H1 (cell line): ENCODE data around the gene DENND1A. TPM values are rescaled to one million over a fixed set of nuclear protein-coding genes. Genes with fewer than 3 reads are reported as not detected.

ENCODE experiments used
- CTCF ChIA-PET: fragments of 300-600 bp; sonication (Branson Sonifier 250); formaldehyde crosslinking; loops from one replicate; lab custom pipeline; 2021; ENCODE audit not compliant: partially characterized antibody; lab: Charles Lee
- POLR2A ChIA-PET: fragments of 300-600 bp; sonication (Branson Sonifier 250); formaldehyde crosslinking; loops from one replicate; lab custom pipeline; 2021; ENCODE audit warnings: inconsistent platforms; ENCODE audit not compliant: partially characterized antibody; lab: Charles Lee
- DNase-seq, 2 experiments: peaks; one replicate each; pipeline versions ENCODE4 v3.0.0 to v3.0.0-alpha.2; 2010 to 2022; ENCODE audit warnings: low spot score in 2 of 2, low read depth in 1 of 2, mixed read lengths in 1 of 2
- FAIRE-seq: peaks from 2 replicates; lab custom pipeline; 2011; peaks lifted over from hg19 to GRCh38; lab: Jason Lieb, UNC
- H2AFZ ChIP-seq: 2 replicates; pipeline ENCODE4 v1.8.1; 2012; ENCODE audit warnings: low read length, inconsistent platforms
- H2AK5ac ChIP-seq: 2 replicates; pipeline ENCODE4 v1.6.1; 2013; ENCODE audit warnings: low read depth, low read length
- H2BK120ac ChIP-seq: replicated peaks from 2 replicates; pipeline ENCODE3; 2013; ENCODE audit warnings: low read depth, low read length, inconsistent platforms
- H2BK12ac ChIP-seq: 2 replicates; pipeline ENCODE4 v1.6.1; 2013; ENCODE audit warnings: low read depth, low read length
- H2BK15ac ChIP-seq: 2 replicates; pipeline ENCODE4 v1.6.1; 2013; ENCODE audit warnings: low read length
- H2BK20ac ChIP-seq: 2 replicates; pipeline ENCODE4 v1.6.1; 2013; ENCODE audit warnings: low read length
- H2BK5ac ChIP-seq: 2 replicates; pipeline ENCODE4 v1.6.1; 2013; ENCODE audit warnings: low read depth, low read length
- H3K14ac ChIP-seq: 2 replicates; pipeline ENCODE4 v1.6.1; 2013; ENCODE audit warnings: inconsistent platforms; ENCODE audit not compliant: insufficient read length
- H3K18ac ChIP-seq: 2 replicates; pipeline ENCODE4 v1.6.1; 2013; ENCODE audit warnings: low read length; ENCODE audit errors: extremely low read depth
- H3K23ac ChIP-seq: 2 replicates; pipeline ENCODE4 v1.6.1; 2013; ENCODE audit warnings: inconsistent platforms; ENCODE audit not compliant: insufficient read length
- H3K23me2 ChIP-seq: 2 replicates; pipeline ENCODE4 v1.6.1; 2013; ENCODE audit warnings: low read depth, low read length
- H3K27ac ChIP-seq: 2 replicates; pipeline ENCODE4 v1.6.1; 2011; ENCODE audit warnings: low read depth, low read length, inconsistent platforms
- H3K27me3 ChIP-seq, 4 experiments: replicated peaks in 1 of 4; 1 replicate in 1 of 4; 2 replicates in 3 of 4; pipeline versions ENCODE4 v1.6.1 to v1.8.1; 2011 to 2013; ENCODE audit warnings: low read length in 3 of 4, mild to moderate bottlenecking in 3 of 4, inconsistent platforms in 2 of 4, mixed read lengths in 2 of 4, moderate library complexity in 1 of 4; ENCODE audit not compliant: control insufficient read depth in 3 of 4, insufficient read depth in 3 of 4; ENCODE audit errors: extremely low read depth in 1 of 4
- H3K36me3 ChIP-seq, 4 experiments: 2 replicates each; pipeline versions ENCODE4 v1.6.1 to v1.8.1; 2011 to 2013; ENCODE audit warnings: mild to moderate bottlenecking in 4 of 4, low read length in 3 of 4, moderate library complexity in 2 of 4, control low read depth in 1 of 4, inconsistent platforms in 1 of 4; ENCODE audit not compliant: insufficient read depth in 4 of 4, control insufficient read depth in 2 of 4
- H3K4ac ChIP-seq: replicated peaks from 2 replicates; pipeline ENCODE3; 2013; ENCODE audit warnings: low read length, low read depth, mixed read lengths, inconsistent platforms; ENCODE audit not compliant: insufficient read length
- H3K4me1 ChIP-seq, 4 experiments: replicated peaks in 1 of 4; 1 replicate in 1 of 4; 2 replicates in 3 of 4; pipeline versions ENCODE4 v1.6.1 to v1.8.1; 2011 to 2013; ENCODE audit warnings: low read length in 3 of 4, inconsistent platforms in 2 of 4, mixed read lengths in 1 of 4; ENCODE audit not compliant: insufficient read depth in 4 of 4, control insufficient read depth in 3 of 4
- H3K4me2 ChIP-seq, 2 experiments: 2 replicates each; pipeline versions ENCODE4 v1.6.1 to v1.8.1; 2011 to 2013; ENCODE audit warnings: low read depth in 2 of 2, low read length in 2 of 2, control low read depth in 1 of 2, inconsistent platforms in 1 of 2, mild to moderate bottlenecking in 1 of 2; ENCODE audit not compliant: insufficient read depth in 1 of 2
- H3K4me3 ChIP-seq, 4 experiments: fragments of 200-600, 300-600 bp in 1 of 4; sonication (generic), shearing (Covaris generic), sonication (Bioruptor Twin) in 1 of 4; 2 replicates each; pipeline versions ENCODE4 v1.5.1 to v1.8.1; 2011 to 2016; ENCODE audit warnings: low read length in 4 of 4, low read depth in 3 of 4, control low read depth in 2 of 4, inconsistent platforms in 2 of 4, mild to moderate bottlenecking in 2 of 4, mixed read lengths in 1 of 4, moderate library complexity in 1 of 4; ENCODE audit not compliant: insufficient read depth in 2 of 4; ENCODE audit errors: extremely low read depth in 1 of 4
- H3K56ac ChIP-seq: replicated peaks from 2 replicates; pipeline ENCODE3; 2013; ENCODE audit warnings: low read depth, mild to moderate bottlenecking, mixed read lengths, low read length, inconsistent platforms; ENCODE audit not compliant: insufficient read length
- H3K79me1 ChIP-seq: 2 replicates; pipeline ENCODE4 v1.6.1; 2013; ENCODE audit warnings: low read depth, low read length, control low read depth
- H3K79me2 ChIP-seq, 2 experiments: 2 replicates each; pipeline versions ENCODE4 v1.6.1 to v1.8.1; 2012 to 2013; ENCODE audit warnings: low read length in 2 of 2, mild to moderate bottlenecking in 2 of 2, inconsistent platforms in 1 of 2; ENCODE audit not compliant: insufficient read depth in 2 of 2, control insufficient read depth in 1 of 2
- H3K9ac ChIP-seq, 4 experiments: replicated peaks in 1 of 4; 1 replicate in 1 of 4; 2 replicates in 3 of 4; pipeline versions ENCODE4 v1.6.1 to v1.8.1; 2011 to 2013; ENCODE audit warnings: low read depth in 3 of 4, low read length in 3 of 4, control low read depth in 2 of 4, mild to moderate bottlenecking in 2 of 4, moderate library complexity in 2 of 4, inconsistent platforms in 1 of 4; ENCODE audit errors: extremely low read depth in 1 of 4
- H3K9me3 ChIP-seq, 2 experiments: 2 replicates each; pipeline versions ENCODE4 v1.6.1 to v1.8.1; 2012 to 2013; ENCODE audit warnings: mild to moderate bottlenecking in 2 of 2, moderate library complexity in 2 of 2, control low read depth in 1 of 2, inconsistent platforms in 1 of 2, low read depth in 1 of 2, low read length in 1 of 2, mixed read lengths in 1 of 2; ENCODE audit not compliant: insufficient read depth in 2 of 2
- H4K20me1 ChIP-seq, 2 experiments: replicated peaks in 1 of 2; 2 replicates each; pipeline versions ENCODE3 to v1.8.1; 2011 to 2013; ENCODE audit warnings: inconsistent platforms in 2 of 2, low read length in 2 of 2, mild to moderate bottlenecking in 1 of 2; ENCODE audit not compliant: insufficient read depth in 2 of 2, control insufficient read depth in 1 of 2
- H4K5ac ChIP-seq: 2 replicates; pipeline ENCODE4 v1.6.1; 2013; ENCODE audit warnings: low read length, low read depth, mixed read lengths, inconsistent platforms; ENCODE audit not compliant: insufficient read length
- H4K8ac ChIP-seq: 2 replicates; pipeline ENCODE4 v1.8.0; 2013; ENCODE audit warnings: mild to moderate bottlenecking, moderate library complexity, low read length, inconsistent platforms; ENCODE audit not compliant: insufficient read depth; ENCODE audit errors: extremely low read depth
- H4K91ac ChIP-seq: replicated peaks from 2 replicates; pipeline ENCODE3; 2013; ENCODE audit warnings: low read length, mixed read lengths, inconsistent platforms; ENCODE audit not compliant: insufficient read length
- ATF2 ChIP-seq: IDR thresholded peaks from 2 replicates; pipeline ENCODE4 v1.6.1; 2012; ENCODE audit warnings: low read length, inconsistent platforms
- ATF3 ChIP-seq: IDR thresholded peaks from 2 replicates; pipeline ENCODE4 v1.6.1; 2011; ENCODE audit warnings: low read depth, mild to moderate bottlenecking, low read length; ENCODE audit not compliant: insufficient read depth
- GABPA ChIP-seq: IDR thresholded peaks from 2 replicates; pipeline ENCODE4 v1.6.1; 2011; ENCODE audit warnings: mild to moderate bottlenecking, low read length, moderate library complexity, borderline replicate concordance; ENCODE audit not compliant: insufficient read depth
- HDAC2 ChIP-seq, 2 experiments: fragments of 300-600 bp in 1 of 2; sonication (generic) in 1 of 2; IDR thresholded peaks; 2 replicates each; pipeline ENCODE4 v1.6.1; 2011 to 2012; ENCODE audit warnings: low read depth in 2 of 2, low read length in 2 of 2, mild to moderate bottlenecking in 2 of 2, moderate library complexity in 2 of 2, borderline replicate concordance in 1 of 2, inconsistent platforms in 1 of 2
- HDAC6 ChIP-seq: IDR thresholded peaks from one replicate; pipeline ENCODE4 v1.7.1; 2012; ENCODE audit warnings: low read depth, mild to moderate bottlenecking, inconsistent platforms, low read length, moderate library complexity
- JUND ChIP-seq: IDR thresholded peaks from 2 replicates; pipeline ENCODE4 v1.6.1; 2011; ENCODE audit warnings: mild to moderate bottlenecking, improper control_type of control experiment, low read length
- MAFK ChIP-seq: IDR thresholded peaks from 2 replicates; pipeline ENCODE4 v1.6.1; 2012; ENCODE audit warnings: low read depth, mild to moderate bottlenecking, improper control_type of control experiment, low read length
- RFX5 ChIP-seq: IDR thresholded peaks from 2 replicates; pipeline ENCODE4 v1.6.1; 2011; ENCODE audit warnings: low read depth, low read length, improper control_type of control experiment, borderline replicate concordance
- SIN3A ChIP-seq, 2 experiments: IDR thresholded peaks in 1 of 2; conservative IDR thresholded peaks in 1 of 2; 2 replicates each; pipeline ENCODE4 v1.6.1; 2011 to 2012; ENCODE audit warnings: low read length in 2 of 2, improper control_type of control experiment in 1 of 2, low read depth in 1 of 2, mild to moderate bottlenecking in 1 of 2
- SIX5 ChIP-seq: IDR thresholded peaks from 2 replicates; pipeline ENCODE4 v1.6.1; 2011; ENCODE audit warnings: mild to moderate bottlenecking, low read depth, low read length
- SP4 ChIP-seq: IDR thresholded peaks from 2 replicates; pipeline ENCODE4 v1.6.1; 2012; ENCODE audit warnings: low read length, inconsistent platforms
- ZNF274 ChIP-seq: IDR thresholded peaks from 2 replicates; pipeline ENCODE4 v1.7.0; 2012; ENCODE audit warnings: low read length, borderline replicate concordance; ENCODE audit errors: extremely low read depth
- WGBS, 2 experiments: shearing (Covaris generic) in 1 of 2; methylation state at CpG; one replicate each; pipeline versions ENCODE4 v1.1.6 to v1.1.7; 2013 to 2015; ENCODE audit warnings: low lambda C conversion rate in 2 of 2, mixed read lengths in 2 of 2, inconsistent platforms in 1 of 2, low coverage in 1 of 2, missing lambda C conversion rate in 1 of 2; ENCODE audit not compliant: insufficient replicate concordance in 2 of 2, insufficient coverage in 1 of 2, insufficient read length in 1 of 2; ENCODE audit errors: extremely low coverage in 1 of 2, missing lambda C conversion rate in 1 of 2; 5-methylcytosine and 5-hydroxymethylcytosine counted together
- polyA plus RNA-seq, 7 experiments: library from polyadenylated mRNA; depleted of rRNA in 3 of 7; stranded (reverse) in 5 of 7; unstranded in 2 of 7; fragments of >200 nt in 5 of 7; fragments of 200-250 nt in 2 of 7; gene quantifications; 1 replicate in 5 of 7; 2 replicates in 1 of 7; 4 replicates in 1 of 7; pipeline versions ENCODE4 v1.2.1 to v1.2.3, GENCODE V29; 2011 to 2013; ENCODE audit warnings: missing spikeins in 2 of 7, mixed read lengths in 2 of 7
- total RNA-seq: library from RNA; stranded (reverse); fragmentation: NEBNext Ultra II Directional; extraction: Animal tissue kit (Norgen Biotek cat#: 25700); gene quantifications from 2 replicates; pipeline ENCODE4 v1.2.1, GENCODE V29; 2021

The DENND1A gene
- total and polyA plus RNA-seq, 2 of the 8 experiments (the other 6 are each of a cell fraction or from before 2014, with no cell fraction given), result 24.1 to 26.4 TPM

GRCh38 chr9:123509646-123510045, 420.3 kb downstream of the DENND1A start:
- H4K5ac ChIP-seq, result no peak overlapping the region
- H3K36me3 ChIP-seq, result no peaks in the 10 kb centered on the region
- no peak overlapping the region for H2AFZ ChIP-seq
- no peak overlapping the region for H2BK15ac ChIP-seq
- H4K20me1 ChIP-seq, result peaks cover 0 to 3% of the 10 kb centered on the region in 2 experiments
- 91% methylated on average over 2 of the region's 2 CpGs; no CpG with 5 or more reads in 1 of the 2 experiments for WGBS, 2 experiments
- H3K18ac ChIP-seq, result no peak overlapping the region
- no peak overlapping the region for H2BK5ac ChIP-seq
- no peak overlapping the region for H2BK120ac ChIP-seq
- no peak overlapping the region for H2AK5ac ChIP-seq
- H3K4ac ChIP-seq, result no peak overlapping the region
- H3K79me2 ChIP-seq, result no peaks in the 10 kb centered on the region
- H2BK20ac ChIP-seq, result no peak overlapping the region
- H4K91ac ChIP-seq, result no peak overlapping the region
- DNase-seq, result no peak
- ChIA-PET POLR2A (no interaction called here), CTCF (no interaction called here)
- no peaks in the 10 kb centered on the region for H3K27me3 ChIP-seq
- H3K4me3 ChIP-seq, result no peak overlapping the region
- no peaks in the 10 kb centered on the region for H3K79me1 ChIP-seq
- H4K8ac ChIP-seq, result no peak overlapping the region
- H3K56ac ChIP-seq, result no peak overlapping the region
- H3K27ac ChIP-seq, result no peak overlapping the region
- no peak overlapping the region for H3K23ac ChIP-seq
- H3K14ac ChIP-seq, result no peak overlapping the region
- no peak overlapping the region for H3K4me2 ChIP-seq
- FAIRE-seq, result no peak
- no peaks in the 10 kb centered on the region for H3K9me3 ChIP-seq
- H3K23me2 ChIP-seq, result no peaks in the 10 kb centered on the region
- H3K9ac ChIP-seq, result no peak overlapping the region
- H2BK12ac ChIP-seq, result no peak overlapping the region
- H3K4me1 ChIP-seq, result peaks cover 0 to 3% (median 0%) of the 10 kb centered on the region in 4 experiments; a peak in 3 of 7 replicates
- TF ChIP-seq ATF3 (no peak), SP4 (no peak), HDAC6 (no peak), ATF2 (no peak), ZNF274 (no peak), JUND (no peak), SIX5 (no peak), MAFK (no peak), SIN3A (conservative IDR thresholded peaks at IDR 0.05 in 1 of 2, IDR thresholded peaks at IDR 0.05 in 1 of 2; ENCODE audit: low read depth in 1 of 2, low read length in 2 of 2) (no peak), RFX5 (no peak), GABPA (no peak), HDAC2 (IDR thresholded peaks at IDR 0.05; ENCODE audit: borderline replicate concordance in 1 of 2, low read depth in 2 of 2, low read length in 2 of 2) (no peak)
